Endodermal cell (in vitro differentiated cells): Measurements from ENCODE around the gene MS4A1. TPM values are rescaled to one million over a fixed set of nuclear protein-coding genes. Genes with fewer than 3 reads are reported as not detected.

Experiments
- DNase-seq: peaks from one replicate; pipeline ENCODE4 v3.0.0-alpha.2; 2017
- H3K27ac ChIP-seq: 2 replicates; pipeline ENCODE4 v1.5.1; 2013; ENCODE audit warnings: mild to moderate bottlenecking, low read depth, low read length, moderate library complexity
- H3K27me3 ChIP-seq: 2 replicates; pipeline ENCODE4 v1.6.1; 2013; ENCODE audit warnings: mild to moderate bottlenecking, low read length, moderate library complexity; ENCODE audit not compliant: insufficient read depth, control insufficient read depth, poor library complexity, severe bottlenecking
- H3K36me3 ChIP-seq: 2 replicates; pipeline ENCODE4 v1.7.0; 2013; ENCODE audit warnings: mild to moderate bottlenecking, low read length, moderate library complexity; ENCODE audit not compliant: control insufficient read depth, insufficient read depth
- H3K4me1 ChIP-seq: one replicate; pipeline ENCODE4 v1.7.0; 2013; ENCODE audit warnings: low read length; ENCODE audit not compliant: control insufficient read depth, insufficient read depth
- H3K4me3 ChIP-seq: 2 replicates; pipeline ENCODE4 v1.5.1; 2013; ENCODE audit warnings: mild to moderate bottlenecking, low read length, moderate library complexity
- H3K9ac ChIP-seq: 2 replicates; pipeline ENCODE4 v1.6.1; 2013; ENCODE audit warnings: mild to moderate bottlenecking, low read length, moderate library complexity; ENCODE audit not compliant: poor library complexity, severe bottlenecking; ENCODE audit errors: extremely low read depth
- H3K9me3 ChIP-seq: 2 replicates; pipeline ENCODE4 v1.6.1; 2013; ENCODE audit warnings: mild to moderate bottlenecking, low read length, moderate library complexity; ENCODE audit not compliant: control insufficient read depth
- H3K27ac Mint-ChIP-seq: 2 replicates; pipeline ENCODE4 v1.8.0; 2020; ENCODE audit warnings: mixed read lengths
- H3K27me3 Mint-ChIP-seq: 2 replicates; pipeline ENCODE4 v1.8.0; 2021; ENCODE audit warnings: mild to moderate bottlenecking, mixed read lengths; ENCODE audit not compliant: insufficient read depth
- H3K36me3 Mint-ChIP-seq: 2 replicates; pipeline ENCODE4 v1.8.0; 2020; ENCODE audit warnings: low read depth, mixed read lengths
- H3K4me1 Mint-ChIP-seq: 2 replicates; pipeline ENCODE4 v1.8.0; 2020; ENCODE audit warnings: mixed read lengths
- H3K4me3 Mint-ChIP-seq: 2 replicates; pipeline ENCODE4 v1.8.0; 2020; ENCODE audit warnings: mild to moderate bottlenecking, moderate library complexity, mixed read lengths
- H3K9me3 Mint-ChIP-seq: 2 replicates; pipeline ENCODE4 v1.8.0; 2020; ENCODE audit warnings: mild to moderate bottlenecking, mixed read lengths
- WGBS, 2 experiments: methylation state at CpG; one replicate each; pipeline versions ENCODE4 v1.1.5 to v1.1.7; 2013; ENCODE audit warnings: missing lambda C conversion rate in 2 of 2, mixed read lengths in 1 of 2; ENCODE audit not compliant: insufficient coverage in 1 of 2, insufficient read length in 1 of 2; 5-methylcytosine and 5-hydroxymethylcytosine counted together
- total RNA-seq, 2 donors: library from RNA; stranded (reverse); fragmentation: NEBNext Ultra II Directional in 1 of 2; extraction: Animal tissue kit (Norgen Biotek cat#: 25700) in 1 of 2; gene quantifications; 2 replicates in 1 of 2; 3 replicates in 1 of 2; pipeline ENCODE4 v1.2.1, GENCODE V29; 2021
- TF ChIP-seq, protein P1 (sequence below): fragments of 200-600 bp; sonication (generic); conservative IDR thresholded peaks from 2 replicates; pipeline ENCODE4 v1.5.0; 2021; ENCODE audit warnings: antibody characterized with exemption, mild to moderate bottlenecking

Gene MS4A1
- total RNA-seq, 2 donors from 2014 or later = not detected

DNA sequence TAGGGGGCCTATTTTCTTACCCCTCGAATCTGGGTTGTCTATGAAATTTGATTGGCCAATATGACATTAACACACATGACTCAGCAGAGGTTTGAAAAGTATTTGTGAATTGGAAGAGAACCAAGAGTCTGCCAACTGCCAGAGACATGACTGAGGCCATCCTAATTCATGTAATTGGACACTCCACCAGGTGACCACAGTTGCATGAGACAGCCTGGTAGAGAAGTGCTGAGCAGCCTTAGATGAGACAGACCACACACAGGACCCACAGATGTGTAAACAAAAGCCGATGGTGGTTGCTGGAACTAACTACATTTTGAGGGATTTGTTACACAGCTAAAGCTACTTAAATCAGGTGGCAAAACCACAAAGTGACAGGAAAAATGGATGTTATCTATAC lies 27.1 kb upstream of the MS4A1 start:
- Histone ChIP-seq H3K9me3 (no peaks in the 10 kb centered on the region), H3K27ac (no peak overlapping the region), H3K36me3 (no peaks in the 10 kb centered on the region), H3K9ac (no peak overlapping the region), H3K4me3 (no peak overlapping the region), H3K27me3 (no peaks in the 10 kb centered on the region), H3K4me1 (peaks cover 4% of the 10 kb centered on the region)
- DNase-seq = no peak
- TF ChIP-seq, protein P1, sequence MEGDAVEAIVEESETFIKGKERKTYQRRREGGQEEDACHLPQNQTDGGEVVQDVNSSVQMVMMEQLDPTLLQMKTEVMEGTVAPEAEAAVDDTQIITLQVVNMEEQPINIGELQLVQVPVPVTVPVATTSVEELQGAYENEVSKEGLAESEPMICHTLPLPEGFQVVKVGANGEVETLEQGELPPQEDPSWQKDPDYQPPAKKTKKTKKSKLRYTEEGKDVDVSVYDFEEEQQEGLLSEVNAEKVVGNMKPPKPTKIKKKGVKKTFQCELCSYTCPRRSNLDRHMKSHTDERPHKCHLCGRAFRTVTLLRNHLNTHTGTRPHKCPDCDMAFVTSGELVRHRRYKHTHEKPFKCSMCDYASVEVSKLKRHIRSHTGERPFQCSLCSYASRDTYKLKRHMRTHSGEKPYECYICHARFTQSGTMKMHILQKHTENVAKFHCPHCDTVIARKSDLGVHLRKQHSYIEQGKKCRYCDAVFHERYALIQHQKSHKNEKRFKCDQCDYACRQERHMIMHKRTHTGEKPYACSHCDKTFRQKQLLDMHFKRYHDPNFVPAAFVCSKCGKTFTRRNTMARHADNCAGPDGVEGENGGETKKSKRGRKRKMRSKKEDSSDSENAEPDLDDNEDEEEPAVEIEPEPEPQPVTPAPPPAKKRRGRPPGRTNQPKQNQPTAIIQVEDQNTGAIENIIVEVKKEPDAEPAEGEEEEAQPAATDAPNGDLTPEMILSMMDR = no peak
- Mint-ChIP-seq H3K4me3 (no peak overlapping the region), H3K27me3 (no peaks in the 10 kb centered on the region), H3K36me3 (no peaks in the 10 kb centered on the region), H3K4me1 (peaks cover 18% of the 10 kb centered on the region), H3K27ac (no peak overlapping the region), H3K9me3 (no peaks in the 10 kb centered on the region)
- 86 to 95% methylated on average over 1 to 2 of the region's 2 CpGs for WGBS, 2 experiments

DNA sequence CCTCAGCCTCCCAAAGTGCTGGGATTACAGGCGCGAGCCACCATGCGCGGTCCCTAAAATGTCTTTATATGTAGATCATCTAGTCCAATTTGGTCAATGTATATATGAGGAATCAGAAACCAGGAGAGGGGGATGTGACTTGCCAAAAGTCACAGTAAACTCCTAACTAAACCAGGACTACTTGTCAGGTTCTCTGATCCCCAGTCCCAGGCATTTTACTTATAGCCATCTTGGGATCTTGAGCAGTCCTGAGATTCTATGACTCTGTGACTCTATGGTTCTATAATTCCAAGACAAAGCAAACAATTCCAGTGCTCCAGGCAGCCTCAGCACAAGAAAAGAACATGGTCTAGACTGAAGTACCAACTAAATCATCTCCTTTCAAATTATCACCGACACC lies 26.4 kb upstream of the MS4A1 start, which contains the start of gene MS4A5:
TSS of gene MS4A5 (plus strand) at position 301 of the 400 bp plus-strand sequence. CDS start 103 bp downstream, outside the sequence.
- H3K4me1 Mint-ChIP-seq = peaks cover 18% of the 10 kb centered on the region
- WGBS, 2 experiments = 63 to 95% methylated on average over 3 to 5 of the region's 5 CpGs
- TF ChIP-seq, protein P1 = no peak

DNA sequence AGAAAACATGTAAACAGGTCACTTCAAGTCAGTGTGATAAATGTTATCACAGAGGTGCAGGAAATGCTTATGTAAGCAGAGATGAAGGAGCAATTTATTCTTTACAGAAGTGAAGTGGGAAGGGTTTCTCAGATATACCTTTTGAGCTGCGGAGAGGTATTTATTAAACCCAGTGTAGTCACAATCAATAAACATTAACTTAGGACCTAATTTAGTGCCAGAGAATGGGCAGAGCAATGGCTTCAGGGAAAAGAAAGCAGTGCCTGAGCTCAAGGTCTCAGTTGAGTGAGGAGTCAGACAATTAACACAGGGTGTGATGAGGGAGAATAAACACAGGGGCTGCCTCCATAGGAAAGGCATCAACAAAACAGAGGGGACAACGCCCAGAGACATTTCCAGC lies 24.4 kb upstream of the MS4A1 start:
- 88 to 97% methylated on average over 1 to 2 of the region's 2 CpGs for WGBS, 2 experiments
- H3K27ac Mint-ChIP-seq = no peak overlapping the region
- H3K36me3 Mint-ChIP-seq = no peaks in the 10 kb centered on the region

More for the DNA sequence above, 26.4 kb upstream of the MS4A1 start, which contains the start of gene MS4A5:
- H3K4me3 Mint-ChIP-seq = no peak within 1 kb of the TSS
- Histone ChIP-seq H3K27ac (no peak within 1 kb of the TSS), H3K4me1 (peaks cover 4% of the 10 kb centered on the region), H3K27me3 (no peaks in the 10 kb centered on the region), H3K4me3 (no peak within 1 kb of the TSS), H3K9me3 (no peaks in the 10 kb centered on the region), H3K36me3 (no peaks in the 10 kb centered on the region), H3K9ac (no peak within 1 kb of the TSS)
- H3K27me3 Mint-ChIP-seq = no peaks in the 10 kb centered on the region
- H3K36me3 Mint-ChIP-seq = no peaks in the 10 kb centered on the region
- H3K27ac Mint-ChIP-seq = no peak within 1 kb of the TSS
- H3K9me3 Mint-ChIP-seq = no peaks in the 10 kb centered on the region
- DNase-seq = no peak

More for the DNA sequence above, 24.4 kb upstream of the MS4A1 start:
- TF ChIP-seq, protein P1 = no peak
- no peak overlapping the region for H3K4me3 Mint-ChIP-seq
- peaks cover 18% of the 10 kb centered on the region for H3K4me1 Mint-ChIP-seq
- no peak overlapping the region for H3K27ac ChIP-seq
- no peaks in the 10 kb centered on the region for H3K27me3 ChIP-seq
- H3K4me3 ChIP-seq = no peak overlapping the region
- H3K9ac ChIP-seq = no peak overlapping the region
- H3K9me3 ChIP-seq = no peaks in the 10 kb centered on the region
- H3K27me3 Mint-ChIP-seq = no peaks in the 10 kb centered on the region
- H3K36me3 ChIP-seq = no peaks in the 10 kb centered on the region
- peaks cover 4% of the 10 kb centered on the region for H3K4me1 ChIP-seq
- peaks cover 4% of the 10 kb centered on the region for H3K9me3 Mint-ChIP-seq
- DNase-seq = no peak
